Effector memory CD4-positive, alpha-beta T cell (primary cell): Measurements from ENCODE around the gene FLVCR1.
A peak's percentile ranks its signal among the peaks of the same experiment; 100 is the strongest.

Experiments
- DNase-seq, 3 donors: peaks; one replicate each; pipeline ENCODE4 v3.0.0-alpha.2; 2020
- H3K27ac ChIP-seq: 2 replicates; pipeline ENCODE4 v1.7.0; 2013; ENCODE audit warnings: mild to moderate bottlenecking, low read length, moderate library complexity; ENCODE audit not compliant: insufficient read depth, poor library complexity, severe bottlenecking
- H3K27me3 ChIP-seq: replicated peaks from 2 replicates; pipeline ENCODE4 v1.7.0; 2013; ENCODE audit warnings: mild to moderate bottlenecking, low read length; ENCODE audit not compliant: insufficient read depth, control insufficient read depth, poor library complexity, severe bottlenecking
- H3K36me3 ChIP-seq: 2 replicates; pipeline ENCODE4 v1.7.0; 2013; ENCODE audit warnings: mild to moderate bottlenecking, low read length, moderate library complexity; ENCODE audit not compliant: control insufficient read depth, insufficient read depth
- H3K4me1 ChIP-seq: 2 replicates; pipeline ENCODE4 v1.7.0; 2013; ENCODE audit warnings: low read length, mild to moderate bottlenecking; ENCODE audit not compliant: control insufficient read depth, insufficient read depth, poor library complexity, severe bottlenecking
- H3K4me3 ChIP-seq: 2 replicates; pipeline ENCODE4 v1.7.0; 2013; ENCODE audit warnings: low read length, low read depth, mild to moderate bottlenecking; ENCODE audit not compliant: insufficient read depth, poor library complexity, severe bottlenecking
- H3K9me3 ChIP-seq: 2 replicates; pipeline ENCODE4 v1.7.0; 2013; ENCODE audit warnings: mild to moderate bottlenecking, low read length, moderate library complexity; ENCODE audit not compliant: control insufficient read depth
- total RNA-seq, 3 donors: gene quantifications; one replicate each; lab custom pipeline; 2026; lab: John Stamatoyannopoulos, UW

FLVCR1 gene
- total RNA-seq = 10.7 to 13.7 (median 12.0) reads per million in 3 donors

DNA sequence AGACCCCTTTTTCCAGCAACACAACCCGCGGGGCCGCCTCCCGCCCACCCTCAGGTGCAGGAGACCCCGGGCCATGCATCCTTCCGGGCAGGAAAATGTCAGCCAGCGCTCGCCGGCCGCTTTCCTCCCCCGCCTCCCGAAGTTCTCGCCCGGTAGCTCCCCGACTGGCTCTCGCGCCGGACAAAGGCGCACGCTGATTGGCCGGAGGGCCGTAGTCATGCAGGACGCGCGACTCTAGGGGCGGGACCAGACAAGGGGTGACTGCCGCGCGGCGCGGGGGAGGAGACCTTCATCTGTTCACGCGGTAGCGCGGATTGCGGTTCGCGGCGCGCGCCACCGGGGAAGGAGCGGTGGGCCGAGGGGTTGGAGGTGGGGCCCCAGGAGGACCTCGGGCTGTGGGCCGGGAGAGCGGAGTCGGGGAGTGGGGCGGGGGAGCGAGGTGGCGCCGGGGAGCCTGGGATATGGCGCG, at the start of gene FLVCR1:
Gene FLVCR1 (plus strand): TSS at position 284 of the 469 bp plus-strand sequence. CDS start 178 bp downstream, at position 462.
- DNase-seq = peak; percentile 84 to 89 (median 85)
- H3K27me3 ChIP-seq = no peaks in the 10 kb centered on the region
- peak within 1 kb of the TSS; percentile 93 for H3K4me3 ChIP-seq
- H3K9me3 ChIP-seq = no peaks in the 10 kb centered on the region
- H3K4me1 ChIP-seq = peaks cover 17% of the 10 kb centered on the region
- peak within 1 kb of the TSS; percentile 63 for H3K27ac ChIP-seq
- H3K36me3 ChIP-seq = no peaks in the 10 kb centered on the region

DNA sequence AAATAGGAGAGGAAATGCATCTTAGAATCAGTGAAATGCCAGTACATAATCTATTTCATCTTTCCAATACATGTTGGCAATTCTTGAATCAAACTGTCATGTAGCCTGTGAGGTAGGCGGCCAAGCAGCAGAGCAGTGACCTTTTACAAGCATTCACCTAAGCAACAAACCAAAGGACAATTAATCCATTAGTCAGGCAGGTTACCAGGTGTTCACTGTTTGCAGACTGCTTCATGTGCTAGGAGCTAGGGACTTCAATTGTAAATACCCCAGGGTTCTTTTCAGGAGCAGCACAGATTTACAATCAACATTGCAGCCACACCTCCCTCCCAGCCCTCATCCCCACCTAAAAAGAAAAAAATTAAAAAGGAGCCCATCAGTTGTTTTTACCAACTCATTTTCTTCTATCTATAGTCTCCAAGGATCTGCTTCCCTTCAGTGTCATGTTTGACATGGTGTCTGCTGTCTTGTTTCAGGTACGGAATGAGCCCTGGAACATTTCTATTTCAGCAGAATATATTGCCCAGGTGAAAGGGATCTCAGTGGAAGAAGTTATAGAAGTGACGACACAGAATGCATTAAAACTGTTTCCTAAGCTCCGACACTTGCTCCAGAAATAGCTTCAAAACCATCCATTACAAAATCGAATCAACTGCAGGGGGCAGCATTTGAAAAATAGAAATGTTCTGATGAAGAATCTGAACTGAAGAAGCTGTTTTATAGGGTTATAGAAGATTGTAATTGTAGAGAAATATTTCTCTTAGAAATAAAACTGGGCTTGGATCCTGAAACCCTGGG, 43.3 kb upstream of the FLVCR1 start:
- Histone ChIP-seq H3K36me3 (no peaks in the 10 kb centered on the region), H3K27ac (no peak overlapping the region), H3K27me3 (no peaks in the 10 kb centered on the region), H3K4me1 (no peaks in the 10 kb centered on the region), H3K4me3 (no peak overlapping the region), H3K9me3 (no peaks in the 10 kb centered on the region)
- DNase-seq = no peak

DNA sequence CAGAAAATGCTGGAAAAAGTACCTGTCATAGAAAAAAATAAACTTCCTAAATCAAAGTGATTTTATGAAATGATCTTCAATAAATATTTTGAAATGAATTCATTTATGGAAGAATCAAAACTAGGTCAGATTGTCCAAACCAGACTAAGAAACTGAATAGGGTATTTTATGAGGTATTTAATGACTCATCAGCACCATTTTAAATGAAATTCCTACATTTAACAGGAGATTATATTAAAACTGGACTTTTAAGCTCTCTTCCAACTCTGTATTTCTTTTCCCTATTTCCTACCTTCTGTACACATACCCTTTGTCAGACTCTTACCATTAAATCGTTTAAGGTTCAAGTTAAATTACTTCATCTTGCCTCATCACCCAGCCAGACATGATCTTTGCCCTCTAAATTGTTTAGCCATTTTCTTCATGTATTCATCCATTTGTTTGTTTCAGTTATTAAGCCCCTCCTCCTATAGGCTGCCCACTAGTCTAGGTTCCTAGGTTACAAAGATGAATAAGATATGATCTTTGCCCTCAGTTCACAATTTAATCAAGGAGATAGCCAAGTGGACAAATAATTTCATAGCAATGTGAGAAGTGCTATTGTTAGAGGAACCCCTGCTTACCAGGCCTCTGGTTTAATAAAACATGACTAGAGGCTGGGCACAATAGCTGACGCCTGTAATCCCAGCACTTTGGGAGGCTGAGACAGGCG, 41.4 kb upstream of the FLVCR1 start:
- Histone ChIP-seq H3K4me3 (no peak overlapping the region), H3K4me1 (no peaks in the 10 kb centered on the region), H3K27me3 (no peaks in the 10 kb centered on the region), H3K36me3 (no peaks in the 10 kb centered on the region), H3K9me3 (no peaks in the 10 kb centered on the region), H3K27ac (no peak overlapping the region)
- DNase-seq = no peak

DNA sequence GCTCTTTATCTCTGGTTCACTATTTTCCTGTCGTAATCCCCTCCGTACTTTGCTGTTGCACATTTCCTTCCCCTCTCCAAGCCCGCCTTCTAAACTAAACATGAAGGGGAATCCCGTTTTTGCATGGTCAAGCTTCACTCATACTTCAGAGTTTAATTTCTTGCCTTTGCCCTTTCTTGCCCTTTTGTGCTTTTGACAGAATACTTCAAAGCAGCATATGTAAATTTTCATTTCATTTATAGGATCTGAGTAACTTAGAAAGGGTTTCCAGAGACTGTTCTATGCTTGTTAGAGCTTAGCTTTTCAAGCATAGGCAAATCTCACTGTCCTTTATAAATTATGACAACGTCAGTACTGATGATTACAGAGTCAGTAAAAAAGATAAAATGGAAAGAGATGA, 38.3 kb upstream of the FLVCR1 start:
- H3K9me3 ChIP-seq = no peaks in the 10 kb centered on the region
- no peak for DNase-seq
- no peak overlapping the region for H3K4me3 ChIP-seq

DNA sequence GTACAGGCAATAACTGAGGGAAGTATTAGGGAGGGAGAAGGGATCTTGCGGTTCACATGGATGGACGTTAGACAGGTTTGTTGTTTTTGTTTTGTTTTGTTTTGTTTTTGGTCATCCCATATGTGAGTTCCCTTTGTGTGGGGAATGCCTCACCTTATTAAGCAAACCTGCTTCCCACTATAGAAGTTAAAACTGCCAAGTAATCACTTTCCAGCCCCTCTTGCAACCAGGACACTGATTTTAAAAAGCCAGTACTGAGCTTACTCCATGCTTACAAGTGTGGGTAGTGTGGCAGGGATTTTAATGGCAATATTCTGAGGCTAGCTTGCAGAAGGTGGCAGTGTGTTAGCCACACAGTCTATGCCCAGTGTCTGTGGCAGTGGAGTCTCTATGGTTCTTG, 37.1 kb upstream of the FLVCR1 start:
- Histone ChIP-seq H3K4me1 (no peaks in the 10 kb centered on the region), H3K27ac (no peak overlapping the region), H3K9me3 (peaks cover 10% of the 10 kb centered on the region), H3K4me3 (no peak overlapping the region), H3K27me3 (no peaks in the 10 kb centered on the region), H3K36me3 (no peaks in the 10 kb centered on the region)
- no peak for DNase-seq

More for the DNA sequence above, 38.3 kb upstream of the FLVCR1 start:
- H3K36me3 ChIP-seq = no peaks in the 10 kb centered on the region
- no peaks in the 10 kb centered on the region for H3K4me1 ChIP-seq
- H3K27ac ChIP-seq = no peak overlapping the region
- H3K27me3 ChIP-seq = no peaks in the 10 kb centered on the region

DNA sequence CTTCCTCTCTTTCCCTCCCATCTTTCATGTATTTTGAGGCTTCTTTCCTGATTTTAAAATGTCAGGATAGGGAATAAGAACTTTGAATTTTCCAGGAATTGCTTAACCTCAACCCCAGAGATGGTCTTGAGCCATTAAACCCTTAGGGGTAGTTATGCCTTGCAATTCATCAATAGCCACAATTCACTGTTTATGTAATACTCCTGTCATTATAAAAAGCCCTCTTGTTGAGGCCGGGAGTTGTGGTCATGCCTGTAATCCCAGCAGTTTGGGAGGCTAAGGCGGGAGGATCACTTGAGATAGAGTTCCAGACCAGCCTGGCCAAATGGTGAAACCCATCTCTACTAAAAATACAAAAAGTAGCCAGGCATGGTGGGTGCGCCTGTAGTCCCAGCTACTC, 35.1 kb upstream of the FLVCR1 start:
- no peak for DNase-seq
- no peaks in the 10 kb centered on the region for H3K27me3 ChIP-seq
- H3K36me3 ChIP-seq = no peaks in the 10 kb centered on the region
- no peak overlapping the region for H3K27ac ChIP-seq
- peaks cover 11% of the 10 kb centered on the region for H3K9me3 ChIP-seq
- H3K4me1 ChIP-seq = no peaks in the 10 kb centered on the region
- no peak overlapping the region for H3K4me3 ChIP-seq

DNA sequence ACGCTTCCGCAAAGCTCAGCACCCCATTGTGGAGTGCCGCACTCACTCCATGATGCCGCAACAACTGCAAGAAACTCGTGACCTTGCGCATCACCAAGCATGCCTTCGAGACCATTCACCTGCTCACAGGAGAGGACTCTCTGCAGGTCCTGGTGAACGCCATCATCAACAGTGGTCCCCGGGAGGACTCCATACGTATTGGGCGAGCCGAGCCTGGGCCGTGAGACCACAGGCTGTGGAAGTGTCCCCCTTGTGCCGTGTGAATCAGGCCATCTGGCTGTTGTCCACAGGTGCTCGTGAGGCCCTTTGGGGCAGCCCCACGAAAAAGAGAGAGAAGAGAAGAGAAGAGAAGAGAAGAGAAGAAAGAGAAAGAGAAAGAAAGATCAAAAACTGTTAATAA, 33.9 kb upstream of the FLVCR1 start:
- H3K4me1 ChIP-seq = no peaks in the 10 kb centered on the region
- peaks cover 11% of the 10 kb centered on the region for H3K9me3 ChIP-seq
- H3K4me3 ChIP-seq = no peak overlapping the region
- no peak for DNase-seq
- H3K27me3 ChIP-seq = no peaks in the 10 kb centered on the region
- no peak overlapping the region for H3K27ac ChIP-seq
- no peaks in the 10 kb centered on the region for H3K36me3 ChIP-seq

DNA sequence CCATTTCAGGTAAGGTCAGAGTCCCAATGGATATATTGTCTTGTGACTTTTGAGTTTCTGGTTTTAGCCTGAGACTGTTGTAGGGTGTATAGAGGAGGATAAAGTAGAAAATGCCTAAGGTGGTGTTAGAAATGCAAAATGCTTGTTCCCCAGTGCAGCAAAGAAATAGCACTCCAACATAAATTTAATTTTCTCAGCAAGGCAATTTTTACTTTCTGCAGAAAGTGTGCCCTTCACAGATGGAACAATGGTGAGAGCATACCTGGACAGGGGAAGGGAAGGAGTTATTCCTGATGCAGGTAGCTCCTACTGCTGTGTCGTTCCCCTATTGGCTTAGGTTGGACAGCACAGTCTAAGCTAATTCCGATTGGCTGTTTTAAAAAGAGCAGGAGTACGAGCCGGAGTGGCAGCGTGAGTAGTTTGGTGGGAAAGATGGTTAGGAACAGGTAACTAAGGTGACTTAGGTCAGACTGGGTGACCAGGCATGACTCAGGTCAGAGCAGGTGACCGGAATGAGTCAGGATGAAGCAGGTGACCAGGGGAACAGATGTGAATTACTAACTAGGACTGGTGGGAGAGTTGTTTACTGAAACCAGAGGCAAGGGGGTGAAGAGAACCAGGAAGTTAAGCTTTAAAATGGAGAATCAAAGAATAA, 32.1 kb upstream of the FLVCR1 start:
- Histone ChIP-seq H3K9me3 (peaks cover 11% of the 10 kb centered on the region), H3K27me3 (no peaks in the 10 kb centered on the region), H3K36me3 (no peaks in the 10 kb centered on the region), H3K4me3 (no peak overlapping the region), H3K27ac (no peak overlapping the region), H3K4me1 (no peaks in the 10 kb centered on the region)
- no peak for DNase-seq

DNA sequence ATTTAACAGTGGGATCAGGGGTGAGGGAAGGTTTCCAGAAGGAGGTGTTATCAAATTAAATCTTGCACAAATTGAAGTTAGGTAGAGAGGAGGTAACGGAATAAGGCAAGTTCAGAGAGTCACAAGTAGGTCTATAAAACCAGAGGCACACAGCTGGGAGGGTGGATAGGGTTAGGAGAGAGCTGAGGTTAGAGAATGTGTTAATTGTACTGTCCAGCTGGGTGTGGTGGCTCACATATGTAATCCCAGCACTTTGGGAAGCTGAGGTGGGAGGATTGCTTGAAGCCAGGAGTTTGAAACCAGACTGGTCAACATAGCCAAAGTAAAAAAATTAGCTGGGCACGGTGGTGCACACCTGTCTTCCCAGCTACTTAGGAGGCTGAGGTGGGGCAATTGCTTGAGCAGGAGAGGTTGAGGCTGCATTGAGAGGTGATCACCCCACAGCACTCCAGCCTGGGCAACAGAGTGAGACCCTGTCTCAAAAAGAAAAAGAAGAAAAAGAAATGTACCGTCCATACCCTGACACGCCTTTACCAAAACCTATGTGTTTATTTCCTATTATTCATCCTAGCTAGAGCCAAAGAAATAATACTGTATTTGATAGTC, 30.8 kb upstream of the FLVCR1 start:
- Histone ChIP-seq H3K27ac (no peak overlapping the region), H3K36me3 (no peaks in the 10 kb centered on the region), H3K4me3 (no peak overlapping the region), H3K4me1 (no peaks in the 10 kb centered on the region), H3K9me3 (peaks cover 11% of the 10 kb centered on the region), H3K27me3 (no peaks in the 10 kb centered on the region)
- no peak for DNase-seq
